ENCODE results near the gene C19orf38.

GRCh38 chr19:10887616-10888367 lies 39.6 kb downstream of the C19orf38 start:
- TF ChIP-seq CTCF (conservative IDR thresholded peaks at IDR 0.05; ENCODE audit: low read depth, low read length) = no peak
- TF ChIP-seq EZH2phosphoT487 (IDR thresholded peaks at IDR 0.05; ENCODE audit: borderline replicate concordance, low read length) = no peak
- no peak for TF ChIP-seq EZH2 (IDR thresholded peaks at IDR 0.05; ENCODE audit: low read length, unreplicated experiment)
